Mesenchymal stem cell (in vitro differentiated cells and primary cell): ENCODE measurements around the gene LY9.

ENCODE experiments used
- DNase-seq: peaks from one replicate; pipeline ENCODE4 v3.0.0-alpha.2; 2013
- H2AFZ ChIP-seq: one replicate; pipeline ENCODE4 v1.6.1; 2013; ENCODE audit warnings: low read depth, mild to moderate bottlenecking, control low read depth, inconsistent platforms, low read length, moderate library complexity
- H2AK5ac ChIP-seq: 2 replicates; pipeline ENCODE4 v1.6.1; 2013; ENCODE audit warnings: low read length, moderate library complexity, mild to moderate bottlenecking, inconsistent platforms; ENCODE audit not compliant: severe bottlenecking
- H2BK120ac ChIP-seq: one replicate; pipeline ENCODE4 v1.6.1; 2013; ENCODE audit warnings: low read depth, mild to moderate bottlenecking, inconsistent platforms, low read length, moderate library complexity
- H2BK12ac ChIP-seq, 2 experiments: one replicate each; pipeline ENCODE4 v1.6.1; 2013; ENCODE audit warnings: inconsistent platforms in 2 of 2, low read length in 2 of 2, mild to moderate bottlenecking in 2 of 2, moderate library complexity in 2 of 2, control low read depth in 1 of 2
- H2BK15ac ChIP-seq: one replicate; pipeline ENCODE4 v1.6.1; 2013; ENCODE audit warnings: mild to moderate bottlenecking, low read depth, inconsistent platforms; ENCODE audit not compliant: poor library complexity, severe bottlenecking
- H2BK5ac ChIP-seq: 2 replicates; pipeline ENCODE4 v1.6.1; 2013; ENCODE audit warnings: low read depth, mild to moderate bottlenecking, low read length, control low read depth, inconsistent platforms; ENCODE audit not compliant: poor library complexity, severe bottlenecking
- H3K14ac ChIP-seq, 2 experiments: one replicate each; pipeline ENCODE4 v1.6.1; 2013; ENCODE audit warnings: inconsistent platforms in 2 of 2, low read length in 2 of 2, control low read depth in 1 of 2, mild to moderate bottlenecking in 1 of 2, moderate library complexity in 1 of 2
- H3K18ac ChIP-seq, 2 experiments: one replicate each; pipeline ENCODE4 v1.6.1; 2013; ENCODE audit warnings: inconsistent platforms in 2 of 2, low read length in 2 of 2, control low read depth in 1 of 2, low read depth in 1 of 2, mild to moderate bottlenecking in 1 of 2
- H3K23ac ChIP-seq, 2 experiments: one replicate each; pipeline ENCODE4 v1.6.1; 2013; ENCODE audit warnings: inconsistent platforms in 2 of 2, low read length in 2 of 2, mild to moderate bottlenecking in 2 of 2, moderate library complexity in 2 of 2, control low read depth in 1 of 2
- H3K27ac ChIP-seq: 2 replicates; pipeline ENCODE4 v1.5.1; 2013; ENCODE audit warnings: mild to moderate bottlenecking, moderate library complexity, low read length, control low read depth, inconsistent platforms; ENCODE audit not compliant: poor library complexity, severe bottlenecking
- H3K27me3 ChIP-seq, 2 experiments: 2 replicates each; pipeline versions ENCODE4 v1.6.1 to v1.7.0; 2013; ENCODE audit warnings: low read length in 2 of 2, mild to moderate bottlenecking in 2 of 2, moderate library complexity in 2 of 2, control low read depth in 1 of 2, inconsistent platforms in 1 of 2; ENCODE audit not compliant: control insufficient read depth in 1 of 2, insufficient read depth in 1 of 2
- H3K36me3 ChIP-seq, 2 experiments: 2 replicates each; pipeline versions ENCODE4 v1.6.1 to v1.7.0; 2013; ENCODE audit warnings: low read length in 2 of 2, control low read depth in 1 of 2, inconsistent platforms in 1 of 2, low read depth in 1 of 2, mild to moderate bottlenecking in 1 of 2; ENCODE audit not compliant: insufficient read depth in 2 of 2, control insufficient read depth in 1 of 2
- H3K4ac ChIP-seq, 2 experiments: one replicate each; pipeline ENCODE4 v1.6.1; 2013; ENCODE audit warnings: inconsistent platforms in 2 of 2, low read length in 2 of 2, mild to moderate bottlenecking in 2 of 2, moderate library complexity in 2 of 2, control low read depth in 1 of 2, low read depth in 1 of 2
- H3K4me1 ChIP-seq: 2 replicates; pipeline ENCODE4 v1.6.1; 2013; ENCODE audit warnings: low read depth, low read length, control low read depth; ENCODE audit not compliant: control insufficient read depth, insufficient read depth
- H3K4me2 ChIP-seq: 2 replicates; pipeline ENCODE4 v1.6.1; 2013; ENCODE audit warnings: low read length, mild to moderate bottlenecking, inconsistent platforms; ENCODE audit not compliant: poor library complexity, severe bottlenecking
- H3K4me3 ChIP-seq, 2 experiments: 2 replicates each; pipeline versions ENCODE4 v1.5.1 to v1.7.0; 2013; ENCODE audit warnings: low read length in 2 of 2, mild to moderate bottlenecking in 2 of 2, control low read depth in 1 of 2, low read depth in 1 of 2; ENCODE audit not compliant: insufficient read depth in 1 of 2
- H3K79me1 ChIP-seq: replicated peaks from 2 replicates; pipeline ENCODE4 v1.6.1; 2013; ENCODE audit warnings: mild to moderate bottlenecking, control low read depth, low read length, inconsistent platforms; ENCODE audit not compliant: poor library complexity, severe bottlenecking
- H3K9ac ChIP-seq: 2 replicates; pipeline ENCODE4 v1.7.0; 2013; ENCODE audit warnings: mild to moderate bottlenecking, low read length, moderate library complexity
- H3K9me3 ChIP-seq: 2 replicates; pipeline ENCODE4 v1.7.0; 2013; ENCODE audit warnings: mild to moderate bottlenecking, low read length; ENCODE audit not compliant: control insufficient read depth
- H4K8ac ChIP-seq: one replicate; pipeline ENCODE4 v1.6.1; 2013; ENCODE audit warnings: inconsistent platforms, mild to moderate bottlenecking, low read length, moderate library complexity
- H4K91ac ChIP-seq: one replicate; pipeline ENCODE4 v1.6.1; 2013; ENCODE audit warnings: mild to moderate bottlenecking, low read length, inconsistent platforms
- WGBS: methylation state at CpG from one replicate; pipeline ENCODE4 v1.1.7; 2013; ENCODE audit warnings: mixed read lengths; 5-methylcytosine and 5-hydroxymethylcytosine counted together

LY9 gene

DNA sequence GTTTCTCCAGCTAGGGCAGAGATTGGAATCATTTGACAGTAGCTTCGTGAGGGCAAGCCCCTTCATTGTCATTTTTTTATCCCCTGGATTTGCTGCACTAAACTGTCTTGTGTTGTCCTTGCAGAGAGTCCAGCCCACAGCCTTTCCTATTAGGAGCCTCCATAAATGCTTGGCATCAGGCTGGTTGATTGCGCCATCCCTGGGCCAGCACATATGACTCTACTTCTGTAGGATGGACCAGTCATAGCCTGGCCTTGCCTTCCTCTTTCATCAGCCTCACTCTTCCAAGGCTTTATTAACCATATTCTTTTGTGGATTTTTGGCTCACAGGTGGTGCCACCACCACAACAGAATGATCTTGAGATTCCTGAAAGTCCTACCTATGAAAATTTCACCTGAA lies 31.4 kb downstream of the LY9 start:
- peaks cover 9 to 30% of the 10 kb centered on the region in 2 experiments for H3K27me3 ChIP-seq
- H3K4ac ChIP-seq: no peak overlapping the region
- no peak overlapping the region for H3K23ac ChIP-seq
- no peak overlapping the region for H2BK5ac ChIP-seq
- H3K4me3 ChIP-seq: no peak overlapping the region
- no peak overlapping the region for H2BK12ac ChIP-seq
- no peak for DNase-seq
- no peak overlapping the region for H4K8ac ChIP-seq
- no peaks in the 10 kb centered on the region for H3K4me1 ChIP-seq
- H2AFZ ChIP-seq: no peak overlapping the region
- 85% methylated on average over 2 of the region's 2 CpGs for WGBS
- no peak overlapping the region for H2BK120ac ChIP-seq
- no peaks in the 10 kb centered on the region for H3K36me3 ChIP-seq
- no peaks in the 10 kb centered on the region for H3K79me1 ChIP-seq
- H3K9me3 ChIP-seq: no peaks in the 10 kb centered on the region
- no peak overlapping the region for H4K91ac ChIP-seq
- no peak overlapping the region for H3K27ac ChIP-seq
- H2AK5ac ChIP-seq: no peak overlapping the region
- no peak overlapping the region for H2BK15ac ChIP-seq
- H3K9ac ChIP-seq: no peak overlapping the region
- H3K18ac ChIP-seq: no peak overlapping the region
- H3K14ac ChIP-seq: no peak overlapping the region
- H3K4me2 ChIP-seq: no peak overlapping the region

GRCh38 chr1:160829766-160830165 lies 33.8 kb downstream of the LY9 start:
- Histone ChIP-seq H2AK5ac (no peak overlapping the region), H3K4me3 (no peak overlapping the region), H3K14ac (no peak overlapping the region), H2BK120ac (no peak overlapping the region), H3K9ac (no peak overlapping the region), H4K91ac (no peak overlapping the region), H3K27ac (no peak overlapping the region), H3K4me1 (no peaks in the 10 kb centered on the region), H3K4me2 (no peak overlapping the region), H2BK15ac (no peak overlapping the region), H3K9me3 (no peaks in the 10 kb centered on the region), H4K8ac (no peak overlapping the region), H3K18ac (no peak overlapping the region), H3K27me3 (peaks cover 20 to 34% of the 10 kb centered on the region in 2 experiments), H2BK12ac (no peak overlapping the region), H2BK5ac (no peak overlapping the region), H2AFZ (no peak overlapping the region), H3K4ac (no peak overlapping the region), H3K79me1 (no peaks in the 10 kb centered on the region), H3K36me3 (no peaks in the 10 kb centered on the region), H3K23ac (no peak overlapping the region)
- WGBS: 55% methylated on average over 1 of the region's 1 CpG
- DNase-seq: no peak

DNA sequence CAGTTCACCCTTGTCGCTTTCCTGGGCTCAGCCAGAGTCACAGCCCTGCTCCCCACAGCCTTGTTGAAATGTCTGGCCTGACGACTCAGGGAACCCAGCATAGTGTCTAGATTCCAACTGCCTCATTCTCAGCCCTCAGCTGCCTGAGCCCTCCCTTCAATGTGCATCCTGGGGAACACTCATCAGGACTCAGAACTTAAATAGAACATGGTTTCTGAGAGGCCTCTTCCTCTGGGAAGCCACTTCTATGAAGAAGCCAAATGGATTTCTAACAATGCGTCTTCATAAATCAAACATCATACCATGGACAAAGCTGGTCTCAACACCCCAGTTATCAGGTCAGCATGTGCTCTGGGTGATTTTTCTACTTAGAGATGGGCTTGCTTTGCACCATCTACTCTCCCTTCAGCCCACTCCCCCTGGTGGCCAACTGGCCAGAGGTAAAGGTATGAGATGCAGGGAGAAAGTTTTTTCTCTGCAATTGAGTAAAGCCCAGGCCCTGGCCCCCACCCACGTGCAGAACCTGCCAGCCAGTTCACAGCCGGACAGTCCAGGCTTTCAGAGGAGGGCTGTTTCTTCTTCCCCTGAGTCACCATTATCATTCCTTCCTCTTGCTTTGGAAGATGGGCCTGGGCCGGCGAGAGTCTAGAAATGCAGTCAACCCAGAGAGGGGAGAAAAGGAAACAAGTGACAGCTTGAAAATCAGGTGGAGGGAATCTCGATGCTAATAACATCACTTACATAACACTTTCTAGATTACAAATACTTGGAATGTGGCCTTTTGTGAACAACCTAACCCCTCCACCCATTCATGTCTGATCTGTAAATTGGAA lies 34.6 kb downstream of the LY9 start:
- Histone ChIP-seq H3K9ac (no peak overlapping the region), H2BK15ac (no peak overlapping the region), H3K4me1 (no peaks in the 10 kb centered on the region), H3K9me3 (no peaks in the 10 kb centered on the region), H2AK5ac (no peak overlapping the region), H3K27ac (no peak overlapping the region), H4K8ac (no peak overlapping the region), H2BK12ac (no peak overlapping the region), H3K36me3 (no peaks in the 10 kb centered on the region), H4K91ac (no peak overlapping the region), H2BK120ac (no peak overlapping the region), H3K4me2 (no peak overlapping the region), H2BK5ac (no peak overlapping the region), H3K4ac (no peak overlapping the region), H3K4me3 (no peak overlapping the region), H3K18ac (no peak overlapping the region), H3K79me1 (no peaks in the 10 kb centered on the region), H3K14ac (no peak overlapping the region), H2AFZ (no peak overlapping the region), H3K23ac (no peak overlapping the region), H3K27me3 (peaks cover 20 to 34% of the 10 kb centered on the region in 2 experiments)
- peak; percentile 42 for DNase-seq
- WGBS: 52% methylated on average over 7 of the region's 8 CpGs

DNA sequence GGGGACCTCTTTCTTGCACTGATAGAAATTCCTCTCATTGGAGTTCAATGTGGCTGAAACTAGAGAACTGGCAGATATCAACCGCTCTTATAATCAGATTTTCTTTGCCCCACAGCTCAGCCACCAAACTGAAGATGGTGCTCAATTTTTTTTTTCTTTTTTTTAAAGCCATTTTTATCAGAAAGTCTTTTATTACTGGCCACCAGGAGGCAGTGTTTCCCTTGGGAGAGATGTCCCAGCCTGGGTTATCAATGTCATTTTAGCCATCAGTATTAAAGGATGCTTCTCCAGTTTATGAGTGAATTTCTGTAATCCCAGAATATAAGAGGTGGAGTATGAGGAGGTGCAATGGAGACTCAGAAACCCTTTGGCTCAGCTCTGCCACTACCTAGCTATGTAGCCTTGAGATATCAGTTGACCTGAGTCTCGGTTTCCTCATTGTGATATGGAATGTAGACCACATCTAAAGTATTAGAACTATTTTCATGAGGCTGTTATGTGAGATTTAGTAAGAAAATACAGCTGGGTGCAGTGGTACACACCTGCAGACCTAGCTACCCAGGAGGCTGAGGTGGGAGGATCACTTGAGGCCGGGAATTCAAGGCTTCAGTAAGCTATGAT lies 39.1 kb downstream of the LY9 start:
- no peak overlapping the region for H2BK15ac ChIP-seq
- H3K18ac ChIP-seq: no peak overlapping the region
- H2BK120ac ChIP-seq: no peak overlapping the region
- no peak overlapping the region for H4K91ac ChIP-seq
- H2BK12ac ChIP-seq: no peak overlapping the region
- no peaks in the 10 kb centered on the region for H3K4me1 ChIP-seq
- no peak overlapping the region for H3K14ac ChIP-seq
- peaks cover 37 to 38% of the 10 kb centered on the region in 2 experiments for H3K27me3 ChIP-seq
- 78% methylated on average over 3 of the region's 3 CpGs for WGBS
- H3K4me2 ChIP-seq: no peak overlapping the region
- H3K4me3 ChIP-seq: no peak overlapping the region
- no peaks in the 10 kb centered on the region for H3K79me1 ChIP-seq
- H3K4ac ChIP-seq: no peak overlapping the region
- DNase-seq: peak; percentile 17
- no peak overlapping the region for H2AK5ac ChIP-seq
- H3K9ac ChIP-seq: no peak overlapping the region
- H2BK5ac ChIP-seq: no peak overlapping the region
- no peak overlapping the region for H3K23ac ChIP-seq
- no peak overlapping the region for H2AFZ ChIP-seq
- H3K36me3 ChIP-seq: no peaks in the 10 kb centered on the region
- H3K9me3 ChIP-seq: no peaks in the 10 kb centered on the region
- no peak overlapping the region for H3K27ac ChIP-seq
- H4K8ac ChIP-seq: no peak overlapping the region
